HG03378 (cell line): ENCODE data around the gene MCU.
"Not testable (repeated sequence)": the region's sequence is repeated elsewhere in the genome, so short reads cannot be mapped to it uniquely, and the experiment has no call there.

ENCODE experiments used
- ATAC-seq: cut with Tn5 transposase; IDR thresholded peaks from one replicate; pipeline ENCODE4 v1.9.1; 2021; ENCODE audit warnings: mild to moderate bottlenecking, moderate library complexity; ENCODE audit not compliant: unreplicated experiment

MCU gene, protein sequence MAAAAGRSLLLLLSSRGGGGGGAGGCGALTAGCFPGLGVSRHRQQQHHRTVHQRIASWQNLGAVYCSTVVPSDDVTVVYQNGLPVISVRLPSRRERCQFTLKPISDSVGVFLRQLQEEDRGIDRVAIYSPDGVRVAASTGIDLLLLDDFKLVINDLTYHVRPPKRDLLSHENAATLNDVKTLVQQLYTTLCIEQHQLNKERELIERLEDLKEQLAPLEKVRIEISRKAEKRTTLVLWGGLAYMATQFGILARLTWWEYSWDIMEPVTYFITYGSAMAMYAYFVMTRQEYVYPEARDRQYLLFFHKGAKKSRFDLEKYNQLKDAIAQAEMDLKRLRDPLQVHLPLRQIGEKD

DNA sequence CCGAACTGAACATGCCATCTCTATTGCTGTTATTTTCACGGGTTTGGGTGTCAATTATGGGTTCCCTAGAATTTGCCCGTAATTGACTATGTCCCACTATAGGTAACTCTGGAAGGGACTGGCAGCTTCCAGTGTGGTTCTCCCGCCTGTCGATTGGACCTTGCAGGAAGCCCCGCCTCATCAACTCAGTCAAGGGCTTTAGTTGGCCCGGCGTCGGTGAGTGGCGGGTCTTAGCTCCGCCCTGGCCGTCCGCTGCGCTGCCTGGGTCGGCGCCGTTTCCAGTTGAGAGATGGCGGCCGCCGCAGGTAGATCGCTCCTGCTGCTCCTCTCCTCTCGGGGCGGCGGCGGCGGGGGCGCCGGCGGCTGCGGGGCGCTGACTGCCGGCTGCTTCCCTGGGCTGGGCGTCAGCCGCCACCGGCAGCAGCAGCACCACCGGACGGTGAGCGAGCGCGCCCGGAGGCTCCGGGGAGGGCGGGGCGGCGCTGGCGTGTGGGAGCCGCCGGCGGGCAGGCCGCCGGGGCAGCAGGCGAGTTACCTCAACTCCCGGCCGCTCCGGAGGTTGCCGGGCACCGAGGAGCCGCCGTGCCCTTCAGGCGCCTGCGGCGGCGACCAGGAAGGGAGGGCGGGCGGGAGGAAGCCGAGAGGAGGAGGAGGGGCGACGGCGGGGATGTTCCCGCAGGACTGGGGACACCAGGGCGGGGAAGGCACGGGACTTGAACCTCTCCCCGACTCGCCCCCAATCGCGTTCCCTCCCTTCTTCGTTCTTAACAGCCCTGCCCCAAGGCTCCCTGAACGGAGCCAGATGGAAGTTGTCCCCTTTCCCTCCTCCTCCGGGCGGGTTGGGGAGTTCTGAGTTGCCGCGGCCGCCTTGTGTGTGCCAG, at the start of gene MCU:
TSS of gene MCU (plus strand) at position 281 of the 881 bp plus-strand sequence. CDS start at position 290, 9 bp downstream.
- ATAC-seq = peak; percentile 79

DNA sequence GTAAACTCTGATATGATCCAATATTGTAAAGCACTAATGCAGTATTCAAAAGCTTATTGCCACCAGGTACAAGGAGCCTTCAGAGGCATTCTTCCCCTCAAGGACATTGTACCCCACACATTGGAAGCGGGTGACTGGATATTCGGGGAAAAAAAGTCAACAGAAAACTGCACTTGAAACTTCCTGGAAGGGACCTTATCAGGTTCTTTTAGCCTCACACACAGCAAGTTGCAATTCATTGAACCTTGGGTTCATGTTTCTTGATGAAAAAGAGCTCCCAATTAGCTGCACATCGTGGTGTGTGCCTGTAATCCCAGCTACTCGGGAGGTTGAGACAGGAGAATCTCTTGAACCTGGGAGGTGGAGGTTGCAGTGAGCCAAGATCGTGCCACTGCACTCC, 49.6 kb upstream of the MCU start:
- ATAC-seq = no peak

DNA sequence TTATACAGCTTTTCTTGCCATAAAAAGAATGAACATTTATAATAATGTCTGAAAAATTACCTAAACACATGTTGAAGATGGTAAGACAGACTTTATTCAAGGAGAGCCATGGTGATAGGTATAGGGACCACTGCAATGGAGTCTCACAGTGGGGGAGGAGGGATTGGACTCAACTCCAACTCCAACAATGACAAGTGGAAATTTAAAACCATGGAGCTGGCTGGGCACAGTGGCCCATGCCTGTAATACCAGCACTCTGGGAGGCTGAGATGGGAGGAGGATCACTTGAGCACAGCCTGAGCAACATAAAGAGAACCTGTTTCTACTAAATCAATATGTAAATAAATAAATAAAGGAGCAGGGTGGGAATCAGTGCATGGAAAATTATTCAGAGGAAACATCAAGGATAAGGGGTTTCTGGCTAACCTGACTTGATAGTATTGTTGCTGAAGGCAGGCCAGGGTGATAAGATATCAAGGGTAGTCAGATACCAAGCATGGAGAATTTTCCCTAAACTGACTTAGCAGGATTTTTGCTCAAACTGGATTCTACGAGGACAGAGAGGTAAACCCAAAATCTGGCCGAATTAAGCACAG, 46.6 kb upstream of the MCU start:
- no peak for ATAC-seq

DNA sequence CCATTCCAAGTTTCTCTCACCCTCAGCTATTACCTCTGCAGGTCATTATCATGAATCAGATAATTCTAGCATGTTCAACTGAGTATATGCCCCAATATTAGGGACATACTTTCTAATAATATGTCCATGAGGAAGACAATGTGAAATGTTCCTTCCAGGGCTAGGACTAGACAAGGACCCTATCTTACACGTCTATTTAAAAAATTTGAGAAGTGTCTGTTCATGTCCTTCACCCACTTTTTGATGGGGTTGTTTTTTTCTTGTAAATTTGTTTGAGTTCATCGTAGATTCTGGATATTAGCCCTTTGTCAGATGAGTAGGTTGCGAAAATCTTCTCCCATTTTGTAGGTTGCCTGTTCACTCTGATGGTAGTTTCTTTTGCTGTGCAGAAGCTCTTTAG, 45.0 kb upstream of the MCU start:
- not testable (repeated sequence) for ATAC-seq

DNA sequence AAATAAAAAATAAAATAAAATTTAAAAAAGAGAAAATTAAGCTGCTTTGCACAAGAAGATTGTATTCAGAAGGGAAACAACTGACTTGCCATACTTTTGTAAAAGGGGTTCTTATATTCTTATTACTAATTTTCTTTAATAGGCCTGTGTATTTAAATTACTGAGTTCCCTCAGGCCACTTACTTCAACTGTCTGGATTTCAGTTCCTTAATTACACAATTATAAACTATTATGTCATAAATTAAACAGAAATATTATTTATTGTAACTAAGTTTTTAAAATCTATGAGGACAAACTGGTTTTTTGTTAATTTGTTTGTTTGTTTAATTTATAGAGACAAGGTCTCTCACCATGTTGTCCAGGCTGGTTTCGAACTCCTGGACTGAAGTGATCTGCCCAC, 43.6 kb upstream of the MCU start:
- ATAC-seq = no peak

DNA sequence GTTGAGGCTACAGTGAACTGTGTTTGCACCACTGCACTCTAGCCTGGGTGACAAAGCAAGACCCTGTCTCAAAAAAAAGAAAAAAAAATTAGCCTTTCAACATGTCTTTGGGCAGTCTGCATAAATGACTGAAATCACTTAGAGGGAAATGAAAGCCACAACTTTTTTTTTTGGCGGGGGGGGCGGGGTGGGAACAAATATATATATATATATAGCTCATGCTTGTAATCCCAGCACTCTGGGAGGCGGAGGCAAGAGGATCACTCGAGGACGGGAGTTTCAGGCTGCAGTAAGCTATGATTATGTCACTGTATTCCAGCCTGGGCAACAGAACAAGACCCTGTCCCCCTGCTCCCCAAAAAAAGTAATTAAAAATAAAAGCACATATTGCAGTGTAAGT, 42.7 kb upstream of the MCU start:
- no peak for ATAC-seq

DNA sequence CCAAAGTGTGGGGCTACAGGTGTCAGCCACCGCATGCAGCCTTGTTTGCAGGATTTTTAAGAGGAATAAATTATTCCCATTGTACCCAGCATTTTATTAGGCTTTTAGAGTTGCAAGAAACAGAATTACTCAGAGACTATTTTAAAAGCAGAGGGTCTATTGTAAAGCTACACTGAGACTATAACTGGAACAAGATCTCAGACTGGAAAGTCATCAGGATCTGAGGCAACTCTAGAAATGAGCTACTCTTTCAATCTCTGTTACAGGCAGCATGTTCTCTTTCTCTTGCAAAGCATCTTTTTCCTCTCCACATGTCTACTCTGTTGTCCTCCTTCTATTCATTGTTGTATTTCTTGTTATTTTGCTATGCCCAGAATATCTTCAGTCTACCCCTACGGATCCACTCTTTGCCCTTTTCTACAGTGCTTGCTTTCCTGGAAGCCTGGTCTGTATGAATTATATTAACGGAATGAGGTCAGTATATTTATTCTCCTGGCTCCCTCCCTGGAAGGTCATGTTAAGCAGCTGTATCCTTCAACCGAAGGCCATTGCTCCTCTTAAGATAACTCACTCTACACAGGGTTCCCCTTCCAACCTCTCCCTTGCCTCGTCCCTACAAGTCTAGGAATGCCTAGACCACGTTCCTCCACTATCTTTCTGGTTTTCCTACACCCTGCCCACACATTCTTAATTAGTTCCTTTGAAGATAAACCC, 38.4 kb upstream of the MCU start:
- ATAC-seq = no peak

DNA sequence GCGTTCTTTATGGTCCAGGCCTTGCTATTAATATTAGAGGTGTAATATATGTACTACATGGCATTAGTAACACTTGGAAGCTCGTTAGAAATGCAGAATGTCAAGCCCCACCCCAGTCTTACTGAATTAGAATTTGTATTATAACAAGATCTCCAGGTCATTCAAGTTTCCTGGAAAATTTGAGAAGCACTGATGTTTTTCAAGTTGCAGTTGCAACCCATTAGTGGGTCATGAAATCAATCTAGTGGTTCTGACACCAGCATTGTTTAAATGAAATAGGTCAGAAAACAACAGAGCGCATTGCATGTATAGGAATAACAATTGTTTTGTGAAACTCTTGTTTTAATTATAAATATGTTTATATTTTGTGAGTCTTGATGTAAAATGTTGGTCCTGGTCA, 37.2 kb upstream of the MCU start:
- no peak for ATAC-seq

DNA sequence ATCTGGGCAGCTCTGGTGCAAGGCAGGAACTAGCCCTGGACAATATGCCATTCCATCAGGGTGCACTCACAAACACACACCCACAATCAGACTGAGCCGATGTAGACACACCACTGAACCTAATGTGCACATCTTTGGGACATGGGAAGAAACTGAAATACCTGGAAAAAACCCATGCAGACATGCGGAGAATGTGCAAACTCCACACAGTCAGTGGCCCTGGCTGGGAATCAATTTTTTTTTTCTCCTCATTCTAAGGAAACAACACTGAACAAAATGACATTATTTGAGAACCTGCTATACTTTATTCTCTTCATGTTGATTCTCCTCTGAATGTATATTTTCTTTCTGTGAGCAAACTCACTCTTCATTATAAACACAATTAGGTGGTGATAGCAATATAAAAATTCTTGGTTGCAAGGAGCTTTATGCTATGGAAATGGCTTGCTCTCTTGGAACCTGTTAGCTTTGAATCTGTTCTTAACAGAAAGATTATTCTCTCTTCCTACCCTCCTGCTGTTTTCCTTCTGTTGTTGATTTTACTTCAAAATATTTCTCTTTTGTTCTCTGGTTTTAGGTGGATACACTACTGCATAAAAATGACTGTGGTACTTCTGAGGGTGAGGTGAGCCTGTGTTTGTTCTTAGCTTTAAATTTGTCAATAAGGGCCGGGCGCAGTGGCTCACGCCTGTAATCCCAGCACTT, 33.1 kb upstream of the MCU start:
- ATAC-seq = no peak

DNA sequence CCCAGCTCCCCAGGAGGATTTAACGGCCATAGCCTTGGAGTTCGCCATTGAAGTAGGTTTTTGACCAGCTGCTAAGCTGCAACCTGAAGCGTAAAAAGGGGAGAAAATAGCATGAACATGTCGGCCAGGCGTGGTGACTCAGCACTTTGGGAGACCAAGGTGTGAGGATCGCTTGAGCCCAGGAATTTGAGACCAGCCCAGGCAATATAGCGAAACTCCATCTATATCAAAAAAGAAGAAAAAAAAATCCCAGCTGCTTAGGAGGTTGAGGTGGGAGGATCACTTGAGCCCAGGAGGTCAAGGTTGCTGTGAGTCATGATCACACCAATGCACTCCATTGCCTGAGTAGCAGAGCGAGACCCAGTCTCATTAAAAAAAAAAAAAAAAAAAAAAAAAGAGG, 32.2 kb upstream of the MCU start:
- no peak for ATAC-seq

DNA sequence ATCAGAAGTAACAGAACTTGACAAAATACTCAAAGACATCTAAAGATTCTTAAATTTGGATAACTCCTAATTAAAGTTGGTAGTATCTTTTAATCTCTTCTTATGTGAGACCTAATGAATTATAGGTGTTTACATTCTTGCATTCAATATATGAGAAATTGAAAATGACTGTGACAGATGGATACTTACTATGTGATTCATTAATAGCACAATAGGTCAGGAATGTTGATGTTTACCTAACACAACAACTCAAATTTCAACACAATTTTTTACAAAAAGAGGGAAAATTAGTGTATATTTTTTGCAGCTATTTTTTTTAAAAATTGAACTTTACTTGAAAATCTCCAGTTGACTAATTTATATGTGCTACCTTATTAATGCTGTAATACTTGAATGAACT, 31.7 kb upstream of the MCU start:
- ATAC-seq = no peak

DNA sequence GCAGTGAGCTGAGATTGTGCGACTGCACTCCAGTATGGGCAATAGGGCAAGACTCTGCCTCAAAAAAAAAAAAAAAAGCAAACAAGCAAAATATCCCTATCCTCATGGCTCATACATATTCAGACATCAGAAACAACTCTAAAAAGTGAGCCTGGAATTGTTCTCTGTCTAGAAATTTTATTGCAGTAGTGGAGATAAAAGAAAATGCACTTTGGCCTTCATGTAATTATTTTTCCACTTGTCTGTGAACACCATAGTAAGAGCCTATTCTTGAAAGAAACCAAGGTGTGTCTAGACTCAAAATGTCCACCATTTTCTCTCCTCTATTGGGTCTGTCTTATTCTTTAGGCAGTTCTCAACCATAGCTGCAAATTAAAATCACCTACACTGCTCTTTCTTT, 30.5 kb upstream of the MCU start:
- ATAC-seq = no peak

DNA sequence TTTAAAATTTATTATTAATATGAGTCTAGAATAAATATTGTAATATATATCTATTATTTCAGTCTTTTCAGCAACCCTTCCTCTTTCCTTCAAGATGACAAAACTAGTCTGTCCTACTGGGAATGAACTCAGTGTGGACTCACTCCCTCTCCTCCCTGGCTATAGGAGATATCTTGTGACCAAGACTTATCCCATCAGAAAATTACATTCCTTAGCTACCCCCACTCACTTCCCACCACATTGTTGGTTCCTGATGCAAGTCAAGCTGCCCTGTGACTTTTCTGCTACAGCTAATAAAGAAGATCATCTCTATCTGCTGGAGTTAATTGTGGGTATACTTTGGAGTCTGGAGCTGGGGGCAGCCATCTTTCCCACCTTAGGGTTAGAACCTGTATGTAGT, 28.0 kb upstream of the MCU start:
- no peak for ATAC-seq

DNA sequence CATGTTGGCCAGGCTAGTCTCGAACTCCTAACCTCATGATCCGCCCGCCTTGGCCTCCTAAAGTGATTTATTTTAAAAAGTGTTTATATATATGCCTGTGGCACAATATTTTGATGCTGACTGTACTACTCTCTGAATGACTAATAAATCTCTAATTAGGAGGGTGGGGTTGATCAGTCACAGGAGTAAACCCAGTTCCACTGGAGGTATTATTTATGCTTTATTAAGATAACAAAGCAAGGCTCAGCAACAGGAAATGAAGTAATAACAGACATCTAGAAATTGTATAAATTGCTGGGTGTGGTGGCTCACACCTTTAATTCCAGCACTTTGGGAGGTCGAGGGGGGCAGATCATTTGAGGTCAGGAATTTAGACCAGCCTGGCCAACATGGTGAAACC, 26.0 kb upstream of the MCU start:
- no peak for ATAC-seq

DNA sequence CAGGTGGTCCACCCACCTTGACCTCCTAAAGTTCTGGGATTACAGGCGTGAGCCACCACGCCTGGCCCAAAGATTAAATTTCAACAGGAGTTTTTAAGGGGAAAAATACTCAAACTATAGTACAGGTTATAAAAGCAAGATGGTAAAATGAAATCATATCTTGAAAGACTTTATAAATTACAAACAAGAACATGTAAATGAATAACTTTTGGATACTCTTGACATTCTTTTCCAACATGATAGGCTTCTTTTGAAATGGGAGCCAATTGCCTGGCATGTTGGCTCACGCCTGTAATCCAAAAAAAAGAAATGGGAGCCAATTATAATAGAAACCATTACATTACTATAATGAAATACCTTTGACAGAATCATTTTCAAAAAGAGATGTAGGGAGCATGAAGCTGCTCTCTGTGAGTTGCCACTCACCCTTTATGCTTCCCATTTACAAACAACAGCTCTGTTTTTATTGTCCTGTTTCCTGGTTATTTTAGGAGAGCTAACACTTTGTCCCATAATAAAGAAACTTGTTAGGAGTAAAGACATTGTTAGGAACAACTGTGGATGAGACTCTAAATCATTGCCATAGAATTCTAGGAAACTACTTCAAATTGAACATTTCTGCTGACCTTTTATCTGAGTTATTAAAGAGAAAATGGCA, 24.6 kb upstream of the MCU start:
- ATAC-seq = no peak

DNA sequence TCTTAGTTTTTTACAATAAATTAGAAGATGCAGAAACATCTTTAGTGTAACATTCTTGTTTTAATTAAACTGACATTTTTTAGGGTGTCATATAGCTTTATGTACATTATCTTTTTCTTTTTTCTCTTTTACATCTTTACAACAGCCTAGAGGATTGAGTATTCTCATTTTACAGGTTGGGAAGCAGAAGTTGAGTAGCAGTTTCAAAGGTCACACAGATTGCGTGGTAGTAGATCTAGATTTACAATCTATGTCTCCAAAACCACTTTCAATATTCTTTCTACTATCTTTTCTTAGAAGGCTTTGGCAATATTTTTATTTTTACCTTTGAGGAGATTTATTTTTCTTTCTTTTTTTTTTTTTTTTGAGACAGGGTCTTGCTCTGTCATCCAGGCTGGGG, 18.7 kb upstream of the MCU start:
- no peak for ATAC-seq

DNA sequence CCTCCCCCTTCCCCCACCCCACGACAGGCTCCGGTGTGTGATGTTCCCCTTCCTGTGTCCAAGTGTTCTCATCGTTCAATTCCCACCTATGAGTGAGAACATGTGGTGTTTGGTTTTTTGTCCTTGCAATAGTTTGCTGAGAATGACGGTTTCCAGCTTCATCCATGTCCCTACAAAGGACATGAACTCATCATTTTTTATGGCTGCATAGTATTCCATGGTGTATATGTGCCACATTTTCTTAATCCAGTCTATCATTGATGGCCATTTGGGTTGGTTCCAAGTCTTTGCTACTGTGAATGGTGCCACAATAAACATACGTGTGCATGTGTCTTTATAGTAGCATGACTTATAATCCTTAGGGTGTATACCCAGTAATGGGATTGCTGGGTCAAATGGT, 17.8 kb upstream of the MCU start:
- not testable (repeated sequence) for ATAC-seq

DNA sequence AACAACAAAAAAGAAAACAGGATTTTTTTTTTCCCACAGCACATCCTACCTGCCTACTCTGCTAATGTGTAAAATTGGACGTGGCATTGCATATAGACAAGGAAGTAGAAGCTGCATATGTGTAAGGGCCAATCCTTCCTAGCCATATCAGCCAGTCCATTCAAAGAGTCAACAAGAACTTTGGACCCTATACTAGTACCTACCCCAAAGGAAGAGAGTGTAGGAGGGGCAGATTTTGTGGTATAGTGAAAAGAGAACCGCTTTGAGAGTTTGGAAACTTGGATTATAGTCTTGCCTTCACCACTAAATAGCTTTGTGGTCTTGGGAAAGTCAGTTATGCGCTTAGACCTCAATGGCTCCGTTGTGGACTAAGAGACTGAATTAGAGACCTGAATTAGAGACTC, 12.1 kb upstream of the MCU start:
- no peak for ATAC-seq

DNA sequence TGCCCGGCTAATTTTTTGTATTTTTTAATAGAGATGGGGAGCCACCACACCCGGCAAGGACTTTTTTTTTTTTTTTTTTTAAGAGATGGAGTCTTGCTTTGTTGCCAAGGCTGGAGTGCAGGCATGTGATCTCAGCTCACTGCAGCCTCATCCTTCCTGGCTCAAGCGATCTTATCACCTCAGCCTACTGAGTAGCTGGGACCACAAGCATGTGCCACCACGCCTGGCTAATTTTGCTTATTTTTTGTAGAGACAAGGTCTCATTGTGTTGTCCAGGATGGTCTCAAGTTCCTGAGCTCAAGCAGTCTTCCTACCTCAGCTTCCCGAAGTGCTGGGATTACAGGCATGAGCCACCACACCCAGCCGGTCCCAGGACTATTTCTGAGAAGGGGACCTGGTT, 9.3 kb upstream of the MCU start:
- no peak for ATAC-seq

DNA sequence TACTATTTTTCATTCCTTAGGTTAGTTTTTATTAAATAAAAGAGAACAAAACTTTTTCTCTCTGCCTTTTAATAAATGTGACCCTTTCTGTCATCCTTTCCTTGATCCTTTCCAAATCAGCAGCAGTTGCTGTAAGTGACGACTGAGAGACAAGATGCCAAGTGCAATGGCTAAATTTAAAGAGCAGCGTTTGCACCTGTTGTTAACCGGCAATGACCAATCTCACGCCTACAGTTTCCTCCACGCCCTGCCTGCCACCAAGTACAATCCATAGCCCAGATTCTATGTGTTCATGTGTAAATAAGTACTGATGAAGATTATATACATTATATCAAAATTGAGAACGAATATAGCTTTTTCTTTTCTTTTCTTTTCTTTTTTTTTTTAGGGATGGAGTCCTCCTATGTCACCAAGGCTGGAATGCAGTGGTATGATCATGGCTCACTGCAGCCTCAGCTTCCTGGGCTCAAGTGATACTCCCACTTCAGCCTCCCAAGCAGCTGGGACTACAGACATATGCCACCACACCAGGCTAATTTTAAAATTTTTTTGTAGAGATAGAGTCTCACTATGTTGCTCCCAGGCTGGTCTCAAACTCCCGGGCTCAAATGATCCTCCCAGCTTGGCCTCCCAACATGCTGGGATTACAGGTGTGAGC, 6.5 kb upstream of the MCU start:
- ATAC-seq = no peak
